CD4-positive, alpha-beta T cell treated with Interleukin-6 for 4 hours (primary cell): ENCODE data around the gene CCDC28B.

ENCODE experiments used
- DNase-seq: peaks from one replicate; pipeline ENCODE4 v3.0.0-alpha.2; 2020; ENCODE audit warnings: mixed read lengths

Gene CCDC28B

GRCh38 chr1:32195531-32195930, 4.9 kb upstream of the CCDC28B start:
- no peak for DNase-seq

GRCh38 chr1:32195972-32196823, 4.2 kb upstream of the CCDC28B start:
- peak; percentile 14 for DNase-seq

- no peak for DNase-seq
Observed at GRCh38 chr1:32197074-32197473, 3.3 kb upstream of the CCDC28B start.

GRCh38 chr1:32197837-32198236, 2.6 kb upstream of the CCDC28B start:
- DNase-seq = no peak

- no peak for DNase-seq
Observed at GRCh38 chr1:32198237-32199042, 2.0 kb upstream of the CCDC28B start.

- no peak for DNase-seq
Observed at GRCh38 chr1:32199043-32199716, 1.2 kb upstream of the CCDC28B start.

GRCh38 chr1:32199717-32200072, 700 bp upstream of the CCDC28B start:
- DNase-seq = no peak

GRCh38 chr1:32201011-32201855, 838 bp downstream of the CCDC28B start:
- DNase-seq = peak; percentile 88

- no peak for DNase-seq
Observed at GRCh38 chr1:32204943-32205361, 4.6 kb downstream of the CCDC28B start.

- peak; percentile 88 for DNase-seq
Observed at GRCh38 chr1:32205401-32206370, 5.3 kb downstream of the CCDC28B start, which contains the start of gene IQCC. TSS of gene IQCC (plus strand) at chr1:32205671. CDS start at chr1:32205682, 11 bp downstream.

GRCh38 chr1:32208469-32208868, 8.1 kb downstream of the CCDC28B start:
- DNase-seq = no peak

- no peak for DNase-seq
Observed at GRCh38 chr1:32208891-32209328, 8.5 kb downstream of the CCDC28B start, which contains the start of gene DCDC2B. TSS of gene DCDC2B (plus strand) at chr1:32209089. CDS start at chr1:32209094, 5 bp downstream.

- peak; percentile 73 for DNase-seq
Observed at GRCh38 chr1:32215629-32216480, 15.5 kb downstream of the CCDC28B start.

- no peak for DNase-seq
Observed at GRCh38 chr1:32216566-32216965, 16.2 kb downstream of the CCDC28B start.

- no peak for DNase-seq
Observed at GRCh38 chr1:32219022-32219421, 18.6 kb downstream of the CCDC28B start.

- no peak for DNase-seq
Observed at GRCh38 chr1:32220746-32221580, 20.6 kb downstream of the CCDC28B start.

GRCh38 chr1:32221581-32221979, 21.2 kb downstream of the CCDC28B start:
- DNase-seq = no peak

- DNase-seq = peak; percentile 92
Observed at GRCh38 chr1:32221980-32222755, 21.8 kb downstream of the CCDC28B start, which contains the start of the genes EIF3I and TMEM234. TSS of gene EIF3I (plus strand) at chr1:32222407. CDS start at chr1:32222442, 35 bp downstream. TSS of gene TMEM234 (minus strand) at chr1:32222353. CDS start at chr1:32222322, 31 bp downstream.
